Left ventricle myocardium inferior (tissue), 1 donor: Measurements from ENCODE around the gene PCSK5. TPM values are rescaled to one million over a fixed set of nuclear protein-coding genes. Genes with fewer than 3 reads are reported as not detected.

Experiments used
- DNase-seq: peaks from one replicate; pipeline ENCODE4 v3.0.0-alpha.2; 2020
- H3K27ac ChIP-seq: fragments of 200-600 bp; replicated peaks from 2 replicates; pipeline ENCODE4 v1.8.0; 2021
- H3K27me3 ChIP-seq: fragments of 200-600 bp; 2 replicates; pipeline ENCODE4 v1.8.0; 2021; ENCODE audit warnings: low read depth
- H3K36me3 ChIP-seq: fragments of 200-600 bp; 2 replicates; pipeline ENCODE4 v1.8.0; 2021
- H3K4me1 ChIP-seq: fragments of 200-600 bp; 2 replicates; pipeline ENCODE4 v1.8.0; 2021
- H3K4me3 ChIP-seq: fragments of 200-600 bp; 2 replicates; pipeline ENCODE4 v1.8.0; 2021; ENCODE audit warnings: mild to moderate bottlenecking, moderate library complexity
- H3K9me3 ChIP-seq: fragments of 200-600 bp; replicated peaks from 2 replicates; pipeline ENCODE4 v1.8.0; 2021
- intact Hi-C: fragments of 100-400 bp; cut with micrococcal nuclease; formaldehyde crosslinking; loops from one replicate; pipeline ENCODE4 v1.11.0; 2022
- total RNA-seq: library from RNA; stranded (reverse); fragmentation: NEBNext Ultra II Directional; extraction: Animal tissue kit (Norgen Biotek cat#: 25700); gene quantifications from one replicate; pipeline ENCODE4 v1.2.1, GENCODE V29; 2021
- TF ChIP-seq, protein P1 (sequence below): fragments of 200-600 bp; IDR thresholded peaks from 2 replicates; pipeline ENCODE4 v1.8.0; 2021; ENCODE audit warnings: antibody characterized with exemption, mild to moderate bottlenecking, borderline replicate concordance
- donor health status: DM: no; HTN: yes; CAD: no; lungs with severe emphysema.

The PCSK5 gene
- total RNA-seq, 1 donor from 2014 or later = 5.6 TPM

- TF ChIP-seq, protein P1, sequence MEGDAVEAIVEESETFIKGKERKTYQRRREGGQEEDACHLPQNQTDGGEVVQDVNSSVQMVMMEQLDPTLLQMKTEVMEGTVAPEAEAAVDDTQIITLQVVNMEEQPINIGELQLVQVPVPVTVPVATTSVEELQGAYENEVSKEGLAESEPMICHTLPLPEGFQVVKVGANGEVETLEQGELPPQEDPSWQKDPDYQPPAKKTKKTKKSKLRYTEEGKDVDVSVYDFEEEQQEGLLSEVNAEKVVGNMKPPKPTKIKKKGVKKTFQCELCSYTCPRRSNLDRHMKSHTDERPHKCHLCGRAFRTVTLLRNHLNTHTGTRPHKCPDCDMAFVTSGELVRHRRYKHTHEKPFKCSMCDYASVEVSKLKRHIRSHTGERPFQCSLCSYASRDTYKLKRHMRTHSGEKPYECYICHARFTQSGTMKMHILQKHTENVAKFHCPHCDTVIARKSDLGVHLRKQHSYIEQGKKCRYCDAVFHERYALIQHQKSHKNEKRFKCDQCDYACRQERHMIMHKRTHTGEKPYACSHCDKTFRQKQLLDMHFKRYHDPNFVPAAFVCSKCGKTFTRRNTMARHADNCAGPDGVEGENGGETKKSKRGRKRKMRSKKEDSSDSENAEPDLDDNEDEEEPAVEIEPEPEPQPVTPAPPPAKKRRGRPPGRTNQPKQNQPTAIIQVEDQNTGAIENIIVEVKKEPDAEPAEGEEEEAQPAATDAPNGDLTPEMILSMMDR = no peak
- intact Hi-C loops = no loop called here
- Histone ChIP-seq H3K9me3 (no peaks in the 10 kb centered on the region), H3K27me3 (no peaks in the 10 kb centered on the region), H3K4me1 (peaks cover 41% of the 10 kb centered on the region), H3K27ac (peak overlapping the region; percentile 65), H3K36me3 (no peaks in the 10 kb centered on the region), H3K4me3 (no peak overlapping the region)
- no peak for DNase-seq
Observed at GRCh38 chr9:76371901-76372300, 481.4 kb downstream of the PCSK5 start.

GRCh38 chr9:76372336-76372735, 481.9 kb downstream of the PCSK5 start:
- no peaks in the 10 kb centered on the region for H3K27me3 ChIP-seq
- DNase-seq = no peak
- H3K36me3 ChIP-seq = no peaks in the 10 kb centered on the region
- H3K4me1 ChIP-seq = peaks cover 41% of the 10 kb centered on the region
- TF ChIP-seq, protein P1 = no peak
- no peak overlapping the region for H3K4me3 ChIP-seq
- H3K9me3 ChIP-seq = no peaks in the 10 kb centered on the region
- intact Hi-C loops = no loop called here
- peak overlapping the region; percentile 65 for H3K27ac ChIP-seq

GRCh38 chr9:76373173-76373783, 482.8 kb downstream of the PCSK5 start:
- Histone ChIP-seq H3K36me3 (no peaks in the 10 kb centered on the region), H3K4me3 (no peak overlapping the region), H3K27ac (peak overlapping the region; percentile 65), H3K27me3 (no peaks in the 10 kb centered on the region), H3K9me3 (no peaks in the 10 kb centered on the region), H3K4me1 (peaks cover 41% of the 10 kb centered on the region)
- TF ChIP-seq, protein P1 = no peak
- intact Hi-C loops = no loop called here
- peak; percentile 47 for DNase-seq

GRCh38 chr9:76373784-76374474, 483.5 kb downstream of the PCSK5 start:
- H3K36me3 ChIP-seq = no peaks in the 10 kb centered on the region
- no peaks in the 10 kb centered on the region for H3K9me3 ChIP-seq
- peak overlapping the region; percentile 65 for H3K27ac ChIP-seq
- intact Hi-C loops = no loop called here
- H3K4me3 ChIP-seq = no peak overlapping the region
- DNase-seq = no peak
- TF ChIP-seq, protein P1 = no peak
- no peaks in the 10 kb centered on the region for H3K27me3 ChIP-seq
- H3K4me1 ChIP-seq = peaks cover 41% of the 10 kb centered on the region

DNA sequence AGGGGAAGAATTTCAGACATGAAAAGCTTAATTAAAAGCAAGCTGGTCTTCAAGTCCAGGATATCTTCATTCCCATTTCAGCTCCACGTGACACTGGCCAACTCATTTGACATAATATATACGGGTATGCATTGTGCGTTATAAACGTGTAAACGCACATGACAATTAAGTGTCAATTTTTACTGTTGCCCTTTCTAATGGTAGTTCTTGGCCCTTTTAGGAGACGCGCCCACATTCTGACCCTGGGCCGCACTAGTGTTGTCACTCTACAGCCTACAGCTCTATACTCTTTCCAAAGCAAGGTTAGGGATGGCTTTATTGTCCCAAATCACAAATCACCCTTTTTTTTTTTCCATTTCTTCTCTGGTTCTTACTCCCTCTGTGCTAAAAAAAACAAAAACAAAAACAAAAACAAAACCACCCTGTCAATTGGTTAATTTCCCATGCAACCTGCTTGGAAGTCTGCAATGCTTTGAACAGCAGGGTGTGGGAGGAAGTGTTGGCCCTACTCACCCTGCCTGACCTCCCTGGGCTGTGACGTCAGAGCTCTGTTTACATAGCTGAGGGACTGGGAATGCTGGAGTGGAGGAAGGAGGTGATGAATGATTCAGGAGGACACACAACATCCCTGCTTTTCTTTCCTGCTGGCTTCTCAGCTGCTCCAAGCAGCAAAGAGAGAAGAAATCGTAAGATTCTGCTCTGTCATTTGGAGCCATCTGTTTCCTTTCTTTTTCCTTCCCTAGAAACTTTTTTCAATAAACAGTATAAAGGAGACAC, 484.5 kb downstream of the PCSK5 start:
- Histone ChIP-seq H3K4me1 (peaks cover 34% of the 10 kb centered on the region), H3K27ac (peak overlapping the region; percentile 65), H3K4me3 (no peak overlapping the region), H3K36me3 (no peaks in the 10 kb centered on the region), H3K27me3 (no peaks in the 10 kb centered on the region), H3K9me3 (no peaks in the 10 kb centered on the region)
- intact Hi-C loops = no loop called here
- TF ChIP-seq, protein P1 = no peak
- peak; percentile 69 for DNase-seq
